WTC11 (cell line): ENCODE measurements around the gene FOXL2NB. TPM values are rescaled to one million over a fixed set of nuclear protein-coding genes. Genes with fewer than 3 reads are reported as not detected.

Experiments
- ATAC-seq: fragments of 200-7000 bp; cut with Tn5 transposase; 2 replicates; pipeline ENCODE4 v1.10.0; 2021; ENCODE audit warnings: mild to moderate bottlenecking, moderate library complexity
- CTCF ChIA-PET: fragments of 300-600 bp; sonication (Branson Sonifier 250); formaldehyde crosslinking; loops from one replicate; lab custom pipeline; 2021; ENCODE audit warnings: antibody characterized with exemption; lab: Charles Lee
- POLR2A ChIA-PET: fragments of 350-600 bp; sonication (Branson Sonifier 250); formaldehyde crosslinking; loops from one replicate; lab custom pipeline; 2021; ENCODE audit warnings: antibody characterized with exemption; lab: Charles Lee
- DNase-seq: peaks from one replicate; pipeline ENCODE4 v3.0.0; 2021; ENCODE audit warnings: low spot score
- H3K27ac Mint-ChIP-seq: 2 replicates; pipeline ENCODE4 v1.8.0; 2021; ENCODE audit warnings: mixed read lengths
- H3K27me3 Mint-ChIP-seq: 2 replicates; pipeline ENCODE4 v1.8.0; 2021; ENCODE audit warnings: low read depth, mild to moderate bottlenecking, moderate library complexity, mixed read lengths
- H3K36me3 Mint-ChIP-seq: 2 replicates; pipeline ENCODE4 v1.8.0; 2021; ENCODE audit warnings: mixed read lengths
- H3K4me1 Mint-ChIP-seq: 2 replicates; pipeline ENCODE4 v1.8.0; 2022; ENCODE audit warnings: mixed read lengths
- H3K4me3 Mint-ChIP-seq: 2 replicates; pipeline ENCODE4 v1.8.0; 2021; ENCODE audit warnings: mild to moderate bottlenecking, moderate library complexity, mixed read lengths
- H3K9me3 Mint-ChIP-seq: 2 replicates; pipeline ENCODE4 v1.8.0; 2021; ENCODE audit warnings: mixed read lengths
- ATF1 ChIP-seq: sonication (generic); formaldehyde crosslinking; IDR thresholded peaks from 2 replicates; pipeline ENCODE4 v1.8.1; 2023; ENCODE audit warnings: mild to moderate bottlenecking, moderate library complexity, missing genetic modification reagents
- EMX1 ChIP-seq: fragments of 250-450 bp; sonication (Bioruptor Pico); IDR thresholded peaks from 2 replicates; pipeline ENCODE4 v1.8.0; 2021; ENCODE audit warnings: mild to moderate bottlenecking
- FOXJ3 ChIP-seq: sonication (generic); formaldehyde crosslinking; IDR thresholded peaks from 2 replicates; pipeline ENCODE4 v1.9.0; 2021; ENCODE audit warnings: missing genetic modification reagents, mild to moderate bottlenecking, borderline replicate concordance
- NFYB ChIP-seq: sonication (generic); formaldehyde crosslinking; conservative IDR thresholded peaks from 2 replicates; pipeline ENCODE4 v1.8.0; 2022; ENCODE audit warnings: low read depth, missing genetic modification reagents
- NR3C1 ChIP-seq: sonication (generic); formaldehyde crosslinking; conservative IDR thresholded peaks from 2 replicates; pipeline ENCODE4 v1.8.1; 2023; ENCODE audit warnings: low read depth, mild to moderate bottlenecking, missing genetic modification reagents
- OVOL2 ChIP-seq: fragments of 250-450 bp; sonication (Bioruptor Pico); IDR thresholded peaks from 2 replicates; pipeline ENCODE4 v1.9.0; 2021; ENCODE audit warnings: mild to moderate bottlenecking, borderline replicate concordance
- SOX15 ChIP-seq: fragments of 250-450 bp; sonication (Bioruptor Pico); IDR thresholded peaks from 2 replicates; pipeline ENCODE4 v1.9.0; 2021; ENCODE audit warnings: mild to moderate bottlenecking
- ZNF232 ChIP-seq: sonication (generic); formaldehyde crosslinking; IDR thresholded peaks from 2 replicates; pipeline ENCODE4 v1.8.0; 2022; ENCODE audit warnings: mild to moderate bottlenecking, missing genetic modification reagents
- total RNA-seq: library from RNA; stranded (reverse); gene quantifications from 3 replicates; pipeline ENCODE4 v1.2.3, GENCODE V29; 2021
- TF ChIP-seq, protein P1 (sequence below): sonication (generic); formaldehyde crosslinking; IDR thresholded peaks from 2 replicates; pipeline ENCODE4 v1.8.0; 2023; ENCODE audit warnings: missing genetic modification reagents, mild to moderate bottlenecking, borderline replicate concordance
- TF ChIP-seq, protein P2 (sequence below): sonication (generic); formaldehyde crosslinking; IDR thresholded peaks from 2 replicates; pipeline ENCODE4 v1.8.1; 2022; ENCODE audit warnings: mild to moderate bottlenecking, missing genetic modification reagents, moderate library complexity, borderline replicate concordance
- TF ChIP-seq, protein P3 (sequence below): fragments of 250-450 bp; sonication (Bioruptor Pico); IDR thresholded peaks from 2 replicates; pipeline ENCODE4 v1.9.0; 2021; ENCODE audit warnings: mild to moderate bottlenecking
- TF ChIP-seq, protein P4 (sequence below): sonication (generic); formaldehyde crosslinking; IDR thresholded peaks from 2 replicates; pipeline ENCODE4 v1.8.1; 2023; ENCODE audit warnings: mild to moderate bottlenecking, missing genetic modification reagents
- TF ChIP-seq, protein P5 (sequence below): sonication (generic); formaldehyde crosslinking; IDR thresholded peaks from 2 replicates; pipeline ENCODE4 v1.8.1; 2022; ENCODE audit warnings: low read depth, mild to moderate bottlenecking, moderate library complexity, missing genetic modification reagents, borderline replicate concordance
- TF ChIP-seq, protein P6 (sequence below): fragments of 200-600 bp; IDR thresholded peaks from 2 replicates; pipeline ENCODE4 v1.8.0; 2022; ENCODE audit warnings: antibody characterized with exemption
- TF ChIP-seq, protein P7 (sequence below): sonication (generic); formaldehyde crosslinking; conservative IDR thresholded peaks from 2 replicates; pipeline ENCODE4 v1.8.1; 2023; ENCODE audit warnings: mild to moderate bottlenecking, low read depth, missing genetic modification reagents, moderate library complexity

The FOXL2NB gene
- total RNA-seq, 1 experiment from 2014 or later = 5.1 TPM

DNA sequence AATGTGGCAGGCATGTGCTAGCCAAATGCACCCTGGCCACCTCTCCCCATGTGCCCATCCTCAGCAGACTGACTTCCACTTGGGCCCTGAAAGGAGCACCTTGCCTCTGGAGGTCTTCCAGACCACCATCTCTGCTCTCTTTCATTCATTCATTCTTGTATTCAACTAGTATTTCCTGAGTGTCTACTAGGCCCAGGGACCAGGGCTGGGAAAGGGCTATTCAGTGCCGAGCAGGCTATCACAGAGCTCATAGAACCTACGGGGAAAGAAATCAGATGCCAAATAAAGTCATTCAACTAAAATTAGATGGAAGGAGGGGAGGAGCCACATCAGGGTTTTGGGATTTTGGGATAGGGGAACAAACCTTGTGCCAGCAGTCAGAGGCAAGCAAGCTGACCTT, 40.2 kb downstream of the FOXL2NB start:
- POLR2A ChIA-PET = no interaction called here
- Mint-ChIP-seq H3K9me3 (no peaks in the 10 kb centered on the region), H3K4me1 (no peaks in the 10 kb centered on the region), H3K27me3 (peaks cover 4% of the 10 kb centered on the region; the same call in 1 of the 2 replicates), H3K36me3 (no peaks in the 10 kb centered on the region), H3K4me3 (no peak overlapping the region), H3K27ac (no peak overlapping the region)
- CTCF ChIA-PET = interaction anchor here (1.1 to 1.7 kb wide), 5 partner anchors 10 to 342 kb away, joined by 3 to 5 read pairs (median 4); no protein-coding TSS in a partner anchor
- no peak for DNase-seq
- no peak for TF ChIP-seq OVOL2
- TF ChIP-seq ATF1 = no peak
- TF ChIP-seq, protein P1, sequence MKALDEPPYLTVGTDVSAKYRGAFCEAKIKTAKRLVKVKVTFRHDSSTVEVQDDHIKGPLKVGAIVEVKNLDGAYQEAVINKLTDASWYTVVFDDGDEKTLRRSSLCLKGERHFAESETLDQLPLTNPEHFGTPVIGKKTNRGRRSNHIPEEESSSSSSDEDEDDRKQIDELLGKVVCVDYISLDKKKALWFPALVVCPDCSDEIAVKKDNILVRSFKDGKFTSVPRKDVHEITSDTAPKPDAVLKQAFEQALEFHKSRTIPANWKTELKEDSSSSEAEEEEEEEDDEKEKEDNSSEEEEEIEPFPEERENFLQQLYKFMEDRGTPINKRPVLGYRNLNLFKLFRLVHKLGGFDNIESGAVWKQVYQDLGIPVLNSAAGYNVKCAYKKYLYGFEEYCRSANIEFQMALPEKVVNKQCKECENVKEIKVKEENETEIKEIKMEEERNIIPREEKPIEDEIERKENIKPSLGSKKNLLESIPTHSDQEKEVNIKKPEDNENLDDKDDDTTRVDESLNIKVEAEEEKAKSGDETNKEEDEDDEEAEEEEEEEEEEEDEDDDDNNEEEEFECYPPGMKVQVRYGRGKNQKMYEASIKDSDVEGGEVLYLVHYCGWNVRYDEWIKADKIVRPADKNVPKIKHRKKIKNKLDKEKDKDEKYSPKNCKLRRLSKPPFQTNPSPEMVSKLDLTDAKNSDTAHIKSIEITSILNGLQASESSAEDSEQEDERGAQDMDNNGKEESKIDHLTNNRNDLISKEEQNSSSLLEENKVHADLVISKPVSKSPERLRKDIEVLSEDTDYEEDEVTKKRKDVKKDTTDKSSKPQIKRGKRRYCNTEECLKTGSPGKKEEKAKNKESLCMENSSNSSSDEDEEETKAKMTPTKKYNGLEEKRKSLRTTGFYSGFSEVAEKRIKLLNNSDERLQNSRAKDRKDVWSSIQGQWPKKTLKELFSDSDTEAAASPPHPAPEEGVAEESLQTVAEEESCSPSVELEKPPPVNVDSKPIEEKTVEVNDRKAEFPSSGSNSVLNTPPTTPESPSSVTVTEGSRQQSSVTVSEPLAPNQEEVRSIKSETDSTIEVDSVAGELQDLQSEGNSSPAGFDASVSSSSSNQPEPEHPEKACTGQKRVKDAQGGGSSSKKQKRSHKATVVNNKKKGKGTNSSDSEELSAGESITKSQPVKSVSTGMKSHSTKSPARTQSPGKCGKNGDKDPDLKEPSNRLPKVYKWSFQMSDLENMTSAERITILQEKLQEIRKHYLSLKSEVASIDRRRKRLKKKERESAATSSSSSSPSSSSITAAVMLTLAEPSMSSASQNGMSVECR = no peak
- TF ChIP-seq, protein P2, sequence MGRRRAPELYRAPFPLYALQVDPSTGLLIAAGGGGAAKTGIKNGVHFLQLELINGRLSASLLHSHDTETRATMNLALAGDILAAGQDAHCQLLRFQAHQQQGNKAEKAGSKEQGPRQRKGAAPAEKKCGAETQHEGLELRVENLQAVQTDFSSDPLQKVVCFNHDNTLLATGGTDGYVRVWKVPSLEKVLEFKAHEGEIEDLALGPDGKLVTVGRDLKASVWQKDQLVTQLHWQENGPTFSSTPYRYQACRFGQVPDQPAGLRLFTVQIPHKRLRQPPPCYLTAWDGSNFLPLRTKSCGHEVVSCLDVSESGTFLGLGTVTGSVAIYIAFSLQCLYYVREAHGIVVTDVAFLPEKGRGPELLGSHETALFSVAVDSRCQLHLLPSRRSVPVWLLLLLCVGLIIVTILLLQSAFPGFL (CRISPR knock-in tag) = no peak
- no peak for TF ChIP-seq NFYB
- TF ChIP-seq, protein P3, sequence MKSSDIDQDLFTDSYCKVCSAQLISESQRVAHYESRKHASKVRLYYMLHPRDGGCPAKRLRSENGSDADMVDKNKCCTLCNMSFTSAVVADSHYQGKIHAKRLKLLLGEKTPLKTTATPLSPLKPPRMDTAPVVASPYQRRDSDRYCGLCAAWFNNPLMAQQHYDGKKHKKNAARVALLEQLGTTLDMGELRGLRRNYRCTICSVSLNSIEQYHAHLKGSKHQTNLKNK (CRISPR knock-in tag) = no peak
- TF ChIP-seq, protein P4, sequence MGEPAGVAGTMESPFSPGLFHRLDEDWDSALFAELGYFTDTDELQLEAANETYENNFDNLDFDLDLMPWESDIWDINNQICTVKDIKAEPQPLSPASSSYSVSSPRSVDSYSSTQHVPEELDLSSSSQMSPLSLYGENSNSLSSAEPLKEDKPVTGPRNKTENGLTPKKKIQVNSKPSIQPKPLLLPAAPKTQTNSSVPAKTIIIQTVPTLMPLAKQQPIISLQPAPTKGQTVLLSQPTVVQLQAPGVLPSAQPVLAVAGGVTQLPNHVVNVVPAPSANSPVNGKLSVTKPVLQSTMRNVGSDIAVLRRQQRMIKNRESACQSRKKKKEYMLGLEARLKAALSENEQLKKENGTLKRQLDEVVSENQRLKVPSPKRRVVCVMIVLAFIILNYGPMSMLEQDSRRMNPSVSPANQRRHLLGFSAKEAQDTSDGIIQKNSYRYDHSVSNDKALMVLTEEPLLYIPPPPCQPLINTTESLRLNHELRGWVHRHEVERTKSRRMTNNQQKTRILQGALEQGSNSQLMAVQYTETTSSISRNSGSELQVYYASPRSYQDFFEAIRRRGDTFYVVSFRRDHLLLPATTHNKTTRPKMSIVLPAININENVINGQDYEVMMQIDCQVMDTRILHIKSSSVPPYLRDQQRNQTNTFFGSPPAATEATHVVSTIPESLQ (CRISPR knock-in tag) = no peak
- TF ChIP-seq FOXJ3 (CRISPR knock-in tag) = no peak
- TF ChIP-seq ZNF232 = no peak
- TF ChIP-seq EMX1 (CRISPR knock-in tag) = no peak
- TF ChIP-seq, protein P5, sequence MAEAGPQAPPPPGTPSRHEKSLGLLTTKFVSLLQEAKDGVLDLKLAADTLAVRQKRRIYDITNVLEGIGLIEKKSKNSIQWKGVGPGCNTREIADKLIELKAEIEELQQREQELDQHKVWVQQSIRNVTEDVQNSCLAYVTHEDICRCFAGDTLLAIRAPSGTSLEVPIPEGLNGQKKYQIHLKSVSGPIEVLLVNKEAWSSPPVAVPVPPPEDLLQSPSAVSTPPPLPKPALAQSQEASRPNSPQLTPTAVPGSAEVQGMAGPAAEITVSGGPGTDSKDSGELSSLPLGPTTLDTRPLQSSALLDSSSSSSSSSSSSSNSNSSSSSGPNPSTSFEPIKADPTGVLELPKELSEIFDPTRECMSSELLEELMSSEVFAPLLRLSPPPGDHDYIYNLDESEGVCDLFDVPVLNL (CRISPR knock-in tag) = no peak
- TF ChIP-seq, protein P6, sequence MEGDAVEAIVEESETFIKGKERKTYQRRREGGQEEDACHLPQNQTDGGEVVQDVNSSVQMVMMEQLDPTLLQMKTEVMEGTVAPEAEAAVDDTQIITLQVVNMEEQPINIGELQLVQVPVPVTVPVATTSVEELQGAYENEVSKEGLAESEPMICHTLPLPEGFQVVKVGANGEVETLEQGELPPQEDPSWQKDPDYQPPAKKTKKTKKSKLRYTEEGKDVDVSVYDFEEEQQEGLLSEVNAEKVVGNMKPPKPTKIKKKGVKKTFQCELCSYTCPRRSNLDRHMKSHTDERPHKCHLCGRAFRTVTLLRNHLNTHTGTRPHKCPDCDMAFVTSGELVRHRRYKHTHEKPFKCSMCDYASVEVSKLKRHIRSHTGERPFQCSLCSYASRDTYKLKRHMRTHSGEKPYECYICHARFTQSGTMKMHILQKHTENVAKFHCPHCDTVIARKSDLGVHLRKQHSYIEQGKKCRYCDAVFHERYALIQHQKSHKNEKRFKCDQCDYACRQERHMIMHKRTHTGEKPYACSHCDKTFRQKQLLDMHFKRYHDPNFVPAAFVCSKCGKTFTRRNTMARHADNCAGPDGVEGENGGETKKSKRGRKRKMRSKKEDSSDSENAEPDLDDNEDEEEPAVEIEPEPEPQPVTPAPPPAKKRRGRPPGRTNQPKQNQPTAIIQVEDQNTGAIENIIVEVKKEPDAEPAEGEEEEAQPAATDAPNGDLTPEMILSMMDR = no peak
- TF ChIP-seq, protein P7, sequence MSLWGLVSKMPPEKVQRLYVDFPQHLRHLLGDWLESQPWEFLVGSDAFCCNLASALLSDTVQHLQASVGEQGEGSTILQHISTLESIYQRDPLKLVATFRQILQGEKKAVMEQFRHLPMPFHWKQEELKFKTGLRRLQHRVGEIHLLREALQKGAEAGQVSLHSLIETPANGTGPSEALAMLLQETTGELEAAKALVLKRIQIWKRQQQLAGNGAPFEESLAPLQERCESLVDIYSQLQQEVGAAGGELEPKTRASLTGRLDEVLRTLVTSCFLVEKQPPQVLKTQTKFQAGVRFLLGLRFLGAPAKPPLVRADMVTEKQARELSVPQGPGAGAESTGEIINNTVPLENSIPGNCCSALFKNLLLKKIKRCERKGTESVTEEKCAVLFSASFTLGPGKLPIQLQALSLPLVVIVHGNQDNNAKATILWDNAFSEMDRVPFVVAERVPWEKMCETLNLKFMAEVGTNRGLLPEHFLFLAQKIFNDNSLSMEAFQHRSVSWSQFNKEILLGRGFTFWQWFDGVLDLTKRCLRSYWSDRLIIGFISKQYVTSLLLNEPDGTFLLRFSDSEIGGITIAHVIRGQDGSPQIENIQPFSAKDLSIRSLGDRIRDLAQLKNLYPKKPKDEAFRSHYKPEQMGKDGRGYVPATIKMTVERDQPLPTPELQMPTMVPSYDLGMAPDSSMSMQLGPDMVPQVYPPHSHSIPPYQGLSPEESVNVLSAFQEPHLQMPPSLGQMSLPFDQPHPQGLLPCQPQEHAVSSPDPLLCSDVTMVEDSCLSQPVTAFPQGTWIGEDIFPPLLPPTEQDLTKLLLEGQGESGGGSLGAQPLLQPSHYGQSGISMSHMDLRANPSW (CRISPR knock-in tag) = no peak
- no peak for TF ChIP-seq NR3C1 (CRISPR knock-in tag)
- no peak for TF ChIP-seq SOX15
- no peak for ATAC-seq
